Calu3 (cell line): ENCODE data around the gene IL24. TPM values are rescaled to one million over a fixed set of nuclear protein-coding genes. Genes with fewer than 3 reads are reported as not detected.

Source experiments
- BruUV-seq: library from RNA; stranded (reverse); fragments of 400-500 nt; replicated peaks from 2 replicates; lab custom pipeline; 2021; lab: Mats Ljungman, UMichigan
- CTCF ChIA-PET: fragments of 300-600 bp; sonication (Branson Sonifier 250); formaldehyde crosslinking; loops from one replicate; lab custom pipeline; 2022; ENCODE audit warnings: antibody characterized with exemption; lab: Charles Lee
- DNase-seq: peaks from one replicate; pipeline ENCODE4 v3.0.0; 2022
- H3K27ac Mint-ChIP-seq: one replicate; pipeline ENCODE4 v1.8.0; 2022; ENCODE audit warnings: mixed read lengths; ENCODE audit not compliant: unreplicated experiment
- H3K27me3 Mint-ChIP-seq: one replicate; pipeline ENCODE4 v1.8.0; 2022; ENCODE audit warnings: mixed read lengths; ENCODE audit not compliant: unreplicated experiment
- H3K36me3 Mint-ChIP-seq: one replicate; pipeline ENCODE4 v1.8.0; 2022; ENCODE audit warnings: mild to moderate bottlenecking, moderate library complexity, mixed read lengths; ENCODE audit not compliant: insufficient read depth, unreplicated experiment
- H3K4me1 Mint-ChIP-seq: one replicate; pipeline ENCODE4 v1.8.0; 2022; ENCODE audit warnings: mild to moderate bottlenecking, low read depth, mixed read lengths; ENCODE audit not compliant: unreplicated experiment
- H3K4me3 Mint-ChIP-seq: one replicate; pipeline ENCODE4 v1.8.0; 2022; ENCODE audit warnings: mild to moderate bottlenecking, low read depth, moderate library complexity, mixed read lengths; ENCODE audit not compliant: unreplicated experiment
- H3K9me3 Mint-ChIP-seq: one replicate; pipeline ENCODE4 v1.8.0; 2022; ENCODE audit warnings: low read depth, mixed read lengths; ENCODE audit not compliant: unreplicated experiment
- intact Hi-C: fragments of 100-400 bp; cut with micrococcal nuclease; formaldehyde crosslinking; loops from one replicate; pipeline ENCODE4 v1.10.0; 2022; ENCODE audit not compliant: unreplicated experiment
- total RNA-seq: library from RNA; stranded (reverse); gene quantifications from 2 replicates; pipeline ENCODE4 v1.2.3, GENCODE V29; 2022
- TF ChIP-seq, protein P1 (sequence below): fragments of 200-600 bp; IDR thresholded peaks from one replicate; pipeline ENCODE4 v1.8.0; 2022; ENCODE audit warnings: antibody characterized with exemption; ENCODE audit not compliant: unreplicated experiment

Gene IL24
- total RNA-seq, 1 experiment from 2014 or later, result not detected

- TF ChIP-seq, protein P1, sequence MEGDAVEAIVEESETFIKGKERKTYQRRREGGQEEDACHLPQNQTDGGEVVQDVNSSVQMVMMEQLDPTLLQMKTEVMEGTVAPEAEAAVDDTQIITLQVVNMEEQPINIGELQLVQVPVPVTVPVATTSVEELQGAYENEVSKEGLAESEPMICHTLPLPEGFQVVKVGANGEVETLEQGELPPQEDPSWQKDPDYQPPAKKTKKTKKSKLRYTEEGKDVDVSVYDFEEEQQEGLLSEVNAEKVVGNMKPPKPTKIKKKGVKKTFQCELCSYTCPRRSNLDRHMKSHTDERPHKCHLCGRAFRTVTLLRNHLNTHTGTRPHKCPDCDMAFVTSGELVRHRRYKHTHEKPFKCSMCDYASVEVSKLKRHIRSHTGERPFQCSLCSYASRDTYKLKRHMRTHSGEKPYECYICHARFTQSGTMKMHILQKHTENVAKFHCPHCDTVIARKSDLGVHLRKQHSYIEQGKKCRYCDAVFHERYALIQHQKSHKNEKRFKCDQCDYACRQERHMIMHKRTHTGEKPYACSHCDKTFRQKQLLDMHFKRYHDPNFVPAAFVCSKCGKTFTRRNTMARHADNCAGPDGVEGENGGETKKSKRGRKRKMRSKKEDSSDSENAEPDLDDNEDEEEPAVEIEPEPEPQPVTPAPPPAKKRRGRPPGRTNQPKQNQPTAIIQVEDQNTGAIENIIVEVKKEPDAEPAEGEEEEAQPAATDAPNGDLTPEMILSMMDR, result no peak
- Mint-ChIP-seq H3K9me3 (peaks cover 2% of the 10 kb centered on the region), H3K4me3 (no peak overlapping the region), H3K27me3 (peaks cover 85% of the 10 kb centered on the region), H3K36me3 (no peaks in the 10 kb centered on the region), H3K27ac (no peak overlapping the region), H3K4me1 (no peaks in the 10 kb centered on the region)
- intact Hi-C loops, result no loop called here
- DNase-seq, result no peak
- CTCF ChIA-PET, result no interaction called here
- no TSS peak for BruUV-seq
Measured at GRCh38 chr1:206886831-206887230, 10.4 kb upstream of the IL24 start.

DNA sequence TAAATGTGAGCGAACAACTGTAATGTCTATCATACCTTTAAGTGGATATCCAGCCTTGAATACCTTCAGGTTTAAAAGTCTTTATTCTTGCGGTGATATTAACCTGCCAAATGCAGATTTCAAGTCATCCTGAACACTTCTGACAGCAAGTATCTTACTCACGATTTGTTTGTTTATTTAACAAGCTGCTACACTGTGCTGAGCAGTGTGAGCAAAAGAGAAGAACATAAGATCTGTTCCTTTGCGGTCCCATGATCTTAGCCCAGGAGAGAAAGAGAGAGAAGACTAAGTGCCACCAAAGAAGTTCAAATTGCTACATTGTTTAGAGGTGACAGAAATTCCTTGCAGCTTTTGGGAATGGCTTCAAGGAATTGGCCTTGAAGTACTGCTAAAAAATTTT, 9.5 kb upstream of the IL24 start:
- Mint-ChIP-seq H3K4me1 (no peaks in the 10 kb centered on the region), H3K4me3 (no peak overlapping the region), H3K27me3 (peaks cover 79% of the 10 kb centered on the region), H3K27ac (no peak overlapping the region), H3K36me3 (no peaks in the 10 kb centered on the region), H3K9me3 (peaks cover under 1% of the 10 kb centered on the region)
- no peak for DNase-seq
- TF ChIP-seq, protein P1, result no peak
- intact Hi-C loops, result no loop called here
- CTCF ChIA-PET, result no interaction called here
- BruUV-seq, result no TSS peak

DNA sequence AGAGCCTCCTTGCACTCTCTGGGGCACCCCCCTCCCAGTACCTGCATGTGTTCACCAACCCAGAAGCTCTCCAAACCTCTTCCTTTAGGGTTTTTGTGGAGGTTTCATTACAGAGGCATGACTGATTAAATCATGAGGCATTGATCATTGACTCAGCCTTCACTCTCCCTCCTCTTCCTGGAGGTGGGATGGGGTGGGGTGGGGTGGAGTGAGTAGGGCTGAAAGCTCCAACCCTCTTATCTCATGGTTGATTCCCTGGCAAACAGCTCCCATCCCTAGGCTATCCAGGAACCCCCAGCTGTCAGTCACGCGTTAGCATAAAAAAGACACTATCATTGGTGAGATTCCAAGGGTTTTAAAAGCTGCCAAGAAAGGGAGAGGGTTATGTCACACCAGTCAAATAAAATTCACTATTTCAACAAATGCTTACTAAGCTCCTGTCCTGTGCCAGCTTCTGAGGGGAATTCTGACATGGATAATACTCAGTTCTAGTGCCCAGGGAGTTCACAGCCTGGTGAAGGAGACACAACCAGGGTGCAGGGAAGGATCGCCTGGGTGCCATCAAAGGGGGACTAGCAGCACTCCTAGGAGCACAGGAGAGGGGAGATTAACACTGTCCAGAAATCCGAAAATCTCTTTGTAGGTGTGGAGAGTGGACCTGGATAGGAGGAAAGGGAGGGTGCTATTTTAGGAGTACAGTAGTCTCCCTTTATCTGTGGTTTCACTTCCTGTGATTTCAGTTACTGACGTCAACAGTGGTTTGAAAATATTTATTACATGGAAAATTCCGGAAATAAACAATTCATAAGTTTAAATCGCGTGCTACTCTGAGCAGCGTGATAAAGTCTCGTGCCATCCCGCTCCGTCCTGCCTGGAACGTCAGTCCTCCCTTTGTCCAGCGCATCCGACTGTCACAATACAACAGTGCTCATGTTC, 6.8 kb upstream of the IL24 start:
- TF ChIP-seq, protein P1, result no peak
- Mint-ChIP-seq H3K9me3 (peaks cover 3% of the 10 kb centered on the region), H3K4me1 (no peaks in the 10 kb centered on the region), H3K27ac (no peak overlapping the region), H3K4me3 (no peak overlapping the region), H3K27me3 (peaks cover 70% of the 10 kb centered on the region), H3K36me3 (no peaks in the 10 kb centered on the region)
- intact Hi-C loops, result no loop called here
- no peak for DNase-seq
- CTCF ChIA-PET, result interaction anchor here (1.5 kb wide), 1 partner anchor 22 kb away, joined by 5 read pairs; no protein-coding TSS in a partner anchor
- no TSS peak for BruUV-seq

- Mint-ChIP-seq H3K27me3 (peaks cover 60% of the 10 kb centered on the region), H3K4me3 (no peak overlapping the region), H3K9me3 (peaks cover 3% of the 10 kb centered on the region), H3K27ac (no peak overlapping the region), H3K36me3 (no peaks in the 10 kb centered on the region), H3K4me1 (no peaks in the 10 kb centered on the region)
- DNase-seq, result no peak
- BruUV-seq, result no TSS peak
- intact Hi-C loops, result no loop called here
- TF ChIP-seq, protein P1, result no peak
- CTCF ChIA-PET, result no interaction called here
Measured at GRCh38 chr1:206891412-206891811, 5.8 kb upstream of the IL24 start.
